AG08396 (cell line): ENCODE data around the gene PHTF2.
"Not testable (repeated sequence)": the region's sequence is repeated elsewhere in the genome, so short reads cannot be mapped to it uniquely, and the experiment has no call there.

Source experiments
- DNase-seq: peaks from one replicate; pipeline ENCODE4 v3.0.0; 2012; ENCODE audit warnings: low spot score, mixed read lengths

Gene PHTF2

DNA sequence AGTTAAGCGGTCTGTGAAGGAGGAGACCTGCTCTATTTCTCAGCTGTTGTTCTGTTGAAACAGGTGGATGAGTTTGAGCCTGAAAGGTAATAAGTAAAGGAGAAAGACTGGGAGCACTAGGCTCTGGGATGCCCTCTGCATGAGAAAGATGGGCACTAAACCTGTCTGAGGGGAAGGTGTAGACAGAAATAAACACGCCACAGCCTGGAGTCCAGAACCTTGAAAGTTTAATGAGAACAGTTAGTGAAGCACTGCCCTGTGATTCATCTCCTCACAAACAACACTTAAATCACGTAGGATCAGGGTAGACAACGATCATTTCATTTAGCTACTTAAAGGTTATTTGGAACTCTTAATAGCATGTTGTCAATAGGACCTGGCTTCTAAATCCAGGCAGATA, 193.1 kb downstream of the PHTF2 start:
- no peak for DNase-seq

GRCh38 chr7:77993838-77994237, 195.3 kb downstream of the PHTF2 start:
- DNase-seq: no peak

GRCh38 chr7:77995717-77996116, 197.1 kb downstream of the PHTF2 start:
- no peak for DNase-seq

GRCh38 chr7:77999168-77999567, 200.6 kb downstream of the PHTF2 start:
- not testable (repeated sequence) for DNase-seq

- DNase-seq: no peak
Measured at GRCh38 chr7:78002021-78002420, 203.4 kb downstream of the PHTF2 start.

DNA sequence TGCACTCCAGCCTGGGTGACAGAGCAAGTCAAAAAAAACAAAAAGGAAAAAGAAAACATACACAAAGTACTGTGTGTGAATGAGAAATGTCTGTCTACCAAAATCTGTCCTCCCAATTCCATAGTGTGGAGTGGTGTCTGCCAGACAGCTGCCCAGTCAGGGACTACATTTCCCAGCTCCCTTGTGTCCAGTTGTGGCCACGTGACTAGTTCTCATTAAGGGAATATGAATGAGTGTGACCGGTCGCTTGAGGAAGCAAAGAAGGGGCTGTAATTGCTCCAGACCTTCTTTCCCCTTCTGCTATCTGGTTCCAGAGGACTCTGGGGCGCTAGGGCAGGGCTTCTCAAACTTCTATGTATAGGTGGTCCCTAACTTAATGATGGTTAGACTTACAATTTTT, 204.1 kb downstream of the PHTF2 start:
- no peak for DNase-seq

- DNase-seq: no peak
Measured at GRCh38 chr7:78006063-78006755, 207.6 kb downstream of the PHTF2 start.
